Retinal pigment epithelial cell (primary cell): ENCODE measurements around the gene SLC47A2.

ENCODE experiments used
- DNase-seq: peaks from one replicate; pipeline ENCODE4 v3.0.0-alpha.2; 2010; ENCODE audit warnings: low read depth
- H3K4me3 ChIP-seq: 2 replicates; pipeline ENCODE4 v1.5.1; 2011; ENCODE audit warnings: mild to moderate bottlenecking, low read length, control low read depth, moderate library complexity
- CTCF ChIP-seq: conservative IDR thresholded peaks from 2 replicates; pipeline ENCODE4 v1.5.1; 2011; ENCODE audit warnings: low read depth, low read length, control low read depth, inconsistent platforms

The SLC47A2 gene

GRCh38 chr17:19736071-19736470, 19.7 kb upstream of the SLC47A2 start:
- no peak for DNase-seq
- no peak overlapping the region for H3K4me3 ChIP-seq
- TF ChIP-seq CTCF: no peak

GRCh38 chr17:19733953-19734526, 17.7 kb upstream of the SLC47A2 start:
- H3K4me3 ChIP-seq: no peak overlapping the region
- DNase-seq: no peak
- no peak for TF ChIP-seq CTCF

GRCh38 chr17:19731626-19732025, 15.2 kb upstream of the SLC47A2 start:
- DNase-seq: no peak
- no peak overlapping the region for H3K4me3 ChIP-seq
- no peak for TF ChIP-seq CTCF

- H3K4me3 ChIP-seq: no peak overlapping the region
- no peak for DNase-seq
- TF ChIP-seq CTCF: no peak
These were observed 14.5 kb upstream of the SLC47A2 start for GRCh38 chr17:19730843-19731242.

GRCh38 chr17:19729900-19730299, 13.5 kb upstream of the SLC47A2 start:
- TF ChIP-seq CTCF: no peak
- no peak for DNase-seq
- no peak overlapping the region for H3K4me3 ChIP-seq

- TF ChIP-seq CTCF: no peak
- DNase-seq: no peak
- no peak overlapping the region for H3K4me3 ChIP-seq
These were observed 11.7 kb upstream of the SLC47A2 start for GRCh38 chr17:19728084-19728495.

- no peak overlapping the region for H3K4me3 ChIP-seq
- peak; percentile 62 for DNase-seq
- no peak for TF ChIP-seq CTCF
These were observed 11.2 kb upstream of the SLC47A2 start for GRCh38 chr17:19727501-19728078.
